Right cardiac atrium (tissue), 5 donors: ENCODE results near the gene SH3GL1. TPM values are rescaled to one million over a fixed set of nuclear protein-coding genes. Genes with fewer than 3 reads are reported as not detected.
A peak's percentile ranks its signal among the peaks of the same experiment; 100 is the strongest.

Experiments
- ATAC-seq, 2 donors: fragments of 200-7000 bp; cut with Tn5 transposase; one replicate each; pipeline versions ENCODE4 v1.8.0 to v1.9.1; 2020; ENCODE audit warnings: moderate library complexity in 2 of 2, mild to moderate bottlenecking in 1 of 2
- DNase-seq, 3 donors: peaks; one replicate each; pipeline ENCODE4 v3.0.0-alpha.2; 2020
- H3K27ac ChIP-seq: one replicate; pipeline ENCODE4 v1.5.1; 2013; ENCODE audit warnings: mild to moderate bottlenecking, low read length, control low read depth, moderate library complexity
- H3K27me3 ChIP-seq: one replicate; pipeline ENCODE4 v1.6.1; 2013; ENCODE audit not compliant: control insufficient read depth, insufficient read depth
- H3K4me1 ChIP-seq: one replicate; pipeline ENCODE4 v1.6.1; 2013; ENCODE audit warnings: low read length; ENCODE audit not compliant: control insufficient read depth, insufficient read depth
- H3K4me3 ChIP-seq: one replicate; pipeline ENCODE4 v1.5.1; 2013; ENCODE audit warnings: low read length, control low read depth
- H3K9me3 ChIP-seq: one replicate; pipeline ENCODE4 v1.6.1; 2013; ENCODE audit warnings: low read length; ENCODE audit not compliant: control insufficient read depth
- WGBS: extraction: QIAGEN DNeasy Blood & Tissue Kit; methylation state at CpG from one replicate; pipeline ENCODE4 v1.1.7; 2013; 5-methylcytosine and 5-hydroxymethylcytosine counted together
- intact Hi-C, 4 donors: fragments of 100-400 bp; cut with DNase I; formaldehyde crosslinking; loops; one replicate each; pipeline versions ENCODE4 v1.11.0 to v1.14.0; 2022 to 2023
- polyA plus RNA-seq: library from polyadenylated mRNA; stranded (reverse); fragments of 200-250 nt; gene quantifications from one replicate; pipeline ENCODE4 v1.2.3, GENCODE V29; 2013
- total RNA-seq, 4 donors: library from RNA; stranded (reverse); fragmentation: NEBNext Ultra II Directional; extraction: Animal tissue kit (Norgen Biotek cat#: 25700); gene quantifications; one replicate each; pipeline ENCODE4 v1.2.1, GENCODE V29; 2021
- donor health status: healthy with polysubstance abuse.
- donor health status: DM: no; HTN: yes; CAD: no.
- donor health status: DM: no; HTN: no; CAD: no.
- donor health status: DM: no; HTN: yes; CAD: no; lungs with severe emphysema.
- donor health status: DM: yes; HTN: yes; CAD: no.

The SH3GL1 gene
- total and polyA plus RNA-seq, 5 donors, result 26.3 to 40.3 (median 30.3) TPM

DNA sequence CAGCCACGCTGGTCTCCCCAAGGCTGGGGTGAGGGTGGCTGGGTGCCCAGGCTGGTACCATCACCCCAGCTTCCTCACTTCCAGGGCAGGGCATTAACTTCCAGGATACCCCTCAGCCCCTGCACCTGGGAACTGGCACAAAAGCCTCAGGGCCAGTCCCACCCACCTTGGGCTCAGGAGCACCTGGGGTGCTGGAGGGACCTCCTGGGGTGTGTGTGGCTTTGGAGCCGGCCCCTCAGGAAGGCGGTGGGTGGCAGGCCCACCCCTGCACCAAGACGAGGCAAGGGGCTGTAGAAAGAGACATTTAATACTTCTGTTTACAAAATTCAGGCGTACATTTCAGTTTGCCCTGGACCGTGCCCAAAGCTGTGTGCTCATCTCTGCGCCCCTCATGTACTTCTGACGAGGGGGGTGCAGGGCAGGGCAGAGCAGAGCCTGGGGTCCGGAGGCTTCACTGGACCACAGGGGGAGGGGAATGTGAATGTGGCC lies 40.2 kb downstream of the SH3GL1 start:
- no peaks in the 10 kb centered on the region for H3K9me3 ChIP-seq
- H3K4me3 ChIP-seq, result no peak overlapping the region
- WGBS, result 82% methylated on average over 9 of the region's 9 CpGs
- no peaks in the 10 kb centered on the region for H3K27me3 ChIP-seq
- intact Hi-C loops, result no loop called here
- no peak for ATAC-seq
- H3K4me1 ChIP-seq, result no peaks in the 10 kb centered on the region
- DNase-seq, result no peak
- no peak overlapping the region for H3K27ac ChIP-seq

DNA sequence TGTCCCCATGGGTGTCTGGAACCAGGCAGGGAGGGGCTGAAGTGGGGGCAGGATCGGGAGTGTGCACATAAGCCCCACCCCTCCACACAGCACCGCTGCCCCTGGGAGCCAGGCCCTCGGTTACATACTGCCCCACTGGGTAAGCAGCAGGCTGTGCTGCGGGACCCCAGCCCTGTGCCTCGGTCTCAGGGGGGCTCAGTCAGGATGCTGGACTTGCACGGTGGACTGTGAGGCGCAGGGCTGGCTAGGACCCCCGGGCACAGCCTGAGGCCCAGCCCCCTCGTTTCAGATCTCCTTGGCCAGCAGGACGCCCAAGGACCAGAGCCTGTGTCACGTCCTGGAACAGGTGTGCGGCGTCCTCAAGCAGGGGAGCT lies 40.7 kb downstream of the SH3GL1 start:
- H3K27ac ChIP-seq, result no peak overlapping the region
- peak in 1 of 3 donors; percentile 61 for DNase-seq
- 77% methylated on average over 13 of the region's 13 CpGs for WGBS
- H3K27me3 ChIP-seq, result no peaks in the 10 kb centered on the region
- no peaks in the 10 kb centered on the region for H3K4me1 ChIP-seq
- no peak for ATAC-seq
- no peaks in the 10 kb centered on the region for H3K9me3 ChIP-seq
- intact Hi-C loops, result loop anchor here in 1 of 4 donors (10.0 kb wide), 1 partner anchor 85 kb away; the partner anchor contains the start of gene SHD
- H3K4me3 ChIP-seq, result no peak overlapping the region

DNA sequence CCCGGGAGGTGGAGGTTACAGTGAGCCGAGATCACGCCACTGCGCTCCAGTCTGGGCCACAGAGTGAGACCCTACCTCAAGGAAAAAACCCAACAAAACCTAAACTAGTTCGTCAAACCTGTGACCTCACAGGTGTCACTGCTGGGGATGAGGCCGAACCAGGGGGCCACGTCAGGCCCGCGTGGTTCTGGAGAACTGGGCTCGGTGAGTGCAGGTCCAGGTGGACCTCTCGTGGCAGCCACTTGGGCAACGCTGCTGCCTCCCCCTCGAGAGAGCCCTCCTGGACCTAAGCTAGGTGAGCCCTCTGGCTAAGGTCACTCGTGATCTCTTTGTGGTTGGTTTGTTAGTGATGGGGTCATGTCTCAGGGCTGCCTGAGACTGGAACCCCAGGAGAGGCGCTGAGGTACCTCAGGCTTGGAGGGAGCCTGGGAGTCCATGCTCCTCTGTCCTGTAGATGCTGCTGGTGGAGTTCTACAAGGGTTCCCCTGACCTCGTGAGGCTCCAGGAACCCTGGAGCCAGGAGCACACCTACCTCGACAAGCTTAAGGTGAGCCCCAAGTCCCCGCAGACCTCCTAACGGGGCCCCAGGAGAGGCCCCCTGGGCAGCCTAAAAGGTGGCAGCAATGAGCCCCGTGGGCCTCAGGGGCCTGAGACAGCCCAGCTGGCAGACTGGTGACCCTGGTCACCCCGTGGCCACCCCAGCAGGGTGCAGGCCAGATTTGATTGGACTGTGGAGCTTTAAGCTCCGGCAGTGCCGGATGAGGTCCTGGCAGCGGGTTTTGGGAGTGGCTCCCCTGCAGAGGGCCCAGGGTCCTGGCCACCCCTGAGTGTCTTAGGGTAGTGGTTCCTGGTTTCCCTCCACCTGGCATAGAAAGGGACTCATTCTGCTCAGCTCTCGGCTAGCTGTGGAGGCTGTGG lies 41.4 kb downstream of the SH3GL1 start:
- DNase-seq (peak in 1 of 3 donors; percentile 36), ATAC-seq (no peak)
- intact Hi-C loops, result loop anchor here in 1 of 4 donors (10.0 kb wide), 1 partner anchor 84 kb away; the partner anchor contains the start of gene SHD
- no peaks in the 10 kb centered on the region for H3K27me3 ChIP-seq
- H3K4me1 ChIP-seq, result no peaks in the 10 kb centered on the region
- no peak overlapping the region for H3K4me3 ChIP-seq
- H3K27ac ChIP-seq, result no peak overlapping the region
- H3K9me3 ChIP-seq, result no peaks in the 10 kb centered on the region
- WGBS, result 85% methylated on average over 25 of the region's 25 CpGs

DNA sequence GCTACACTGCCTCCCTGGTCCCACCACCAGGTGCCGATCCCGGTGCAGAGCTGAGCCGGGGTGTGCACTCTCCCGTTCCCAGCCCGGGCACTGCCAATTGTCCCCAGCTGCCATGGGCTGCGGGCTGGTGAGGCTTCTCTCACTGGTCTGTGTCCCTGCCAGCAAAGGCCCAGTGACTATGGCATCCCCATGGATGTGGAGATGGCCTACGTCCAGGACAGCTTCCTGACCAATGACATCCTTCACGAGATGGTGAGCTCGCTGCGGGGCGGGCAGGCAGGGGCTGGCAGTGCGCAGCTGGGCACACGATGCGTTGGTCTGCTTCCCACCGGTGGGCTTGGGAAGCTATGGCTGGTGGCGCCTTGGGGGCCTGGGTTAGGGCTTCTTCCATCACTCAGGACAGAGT lies 42.4 kb downstream of the SH3GL1 start:
- Histone ChIP-seq H3K9me3 (no peaks in the 10 kb centered on the region), H3K27me3 (no peaks in the 10 kb centered on the region), H3K4me3 (no peak overlapping the region), H3K4me1 (no peaks in the 10 kb centered on the region), H3K27ac (no peak overlapping the region)
- DNase-seq, result no peak
- no peak for ATAC-seq
- 82% methylated on average over 16 of the region's 16 CpGs for WGBS
- intact Hi-C loops, result loop anchor here in 1 of 4 donors (10.0 kb wide), 1 partner anchor 83 kb away; the partner anchor contains the start of gene SHD

DNA sequence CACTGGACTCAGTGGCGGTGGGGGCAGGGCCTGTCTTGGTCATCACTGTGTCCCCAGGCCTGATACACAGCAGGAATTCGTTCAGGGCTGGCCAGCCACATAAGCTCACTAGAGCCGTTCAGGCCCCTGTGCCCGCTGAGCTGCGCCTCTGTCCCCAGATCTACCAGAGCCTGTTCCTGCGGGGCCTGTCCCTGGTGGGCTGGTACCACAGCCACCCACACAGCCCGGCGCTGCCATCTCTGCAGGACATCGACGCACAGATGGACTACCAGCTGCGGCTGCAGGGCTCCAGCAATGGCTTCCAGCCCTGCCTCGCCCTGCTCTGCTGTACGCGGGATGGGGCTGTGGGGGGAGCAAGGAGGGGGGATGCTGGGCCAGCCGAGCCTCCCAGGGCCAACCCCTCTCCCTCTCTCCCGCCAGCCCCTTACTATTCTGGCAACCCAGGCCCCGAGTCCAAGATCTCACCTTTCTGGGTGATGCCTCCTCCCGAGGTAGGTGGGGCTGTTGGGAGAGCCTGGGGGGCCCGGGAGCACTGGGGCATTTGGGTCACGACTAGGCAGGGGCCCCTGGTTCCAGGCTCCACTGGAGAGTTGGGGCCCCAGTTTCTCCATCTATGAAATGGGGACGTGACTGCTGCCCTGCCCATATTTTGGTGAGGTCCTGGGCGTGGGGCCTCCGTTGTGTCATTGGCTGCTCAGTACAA lies 43.1 kb downstream of the SH3GL1 start:
- Histone ChIP-seq H3K27ac (no peak overlapping the region), H3K27me3 (no peaks in the 10 kb centered on the region), H3K4me1 (no peaks in the 10 kb centered on the region), H3K4me3 (no peak overlapping the region), H3K9me3 (no peaks in the 10 kb centered on the region)
- DNase-seq (peak in 1 of 3 donors; percentile 54), ATAC-seq (no peak)
- intact Hi-C loops, result loop anchor here in 1 of 4 donors (10.0 kb wide), 1 partner anchor 82 kb away; the partner anchor contains the start of gene SHD
- 76% methylated on average over 23 of the region's 23 CpGs for WGBS

DNA sequence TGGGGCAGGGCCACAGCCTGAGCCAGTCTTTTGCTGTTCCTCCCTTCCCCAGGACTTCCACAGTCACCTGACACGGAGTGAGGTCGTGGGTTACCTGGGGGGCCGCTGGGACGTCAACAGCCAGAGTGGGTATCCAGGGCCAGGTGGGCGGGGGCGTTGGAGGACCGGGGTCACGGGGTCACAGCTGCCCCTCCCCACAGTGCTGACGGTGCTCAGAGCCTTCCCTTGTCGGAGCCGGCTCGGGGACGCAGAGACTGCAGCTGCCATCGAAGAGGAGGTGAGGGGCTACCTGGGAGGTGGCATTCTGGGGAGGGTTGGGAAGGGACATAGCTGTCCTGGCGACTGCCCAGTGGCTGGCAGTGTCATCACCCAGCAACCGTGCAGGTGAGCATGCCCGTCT lies 45.5 kb downstream of the SH3GL1 start:
- Histone ChIP-seq H3K9me3 (no peaks in the 10 kb centered on the region), H3K27me3 (no peaks in the 10 kb centered on the region), H3K4me1 (no peaks in the 10 kb centered on the region), H3K27ac (no peak overlapping the region), H3K4me3 (no peak overlapping the region)
- no peak for ATAC-seq
- WGBS, result 78% methylated on average over 17 of the region's 17 CpGs
- intact Hi-C loops, result loop anchor here (5.0 to 10.0 kb wide), 2 partner anchors 80 to 88 kb away; partner anchors contain the start of gene SHD (in 1 of the 4)
- peak in 1 of 3 donors; percentile 55 for DNase-seq

DNA sequence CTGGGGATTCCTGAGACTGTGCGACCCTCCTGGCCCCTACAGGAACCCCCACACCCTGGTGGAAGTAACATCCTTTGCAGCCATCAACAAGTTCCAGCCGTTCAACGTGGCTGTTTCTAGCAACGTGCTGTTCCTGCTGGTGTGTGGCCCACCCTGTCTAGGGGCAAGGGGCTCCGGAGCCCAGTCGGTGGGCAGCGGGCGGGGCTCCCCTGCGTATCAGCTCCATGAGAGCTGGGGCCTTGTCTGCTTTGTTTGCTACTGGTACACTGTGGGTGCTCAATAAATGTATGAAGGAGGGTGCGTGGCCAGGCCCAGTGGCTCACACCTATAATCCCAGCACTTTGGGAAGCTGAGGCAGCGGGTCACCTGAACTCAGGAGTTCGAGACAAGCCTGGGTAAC lies 46.1 kb downstream of the SH3GL1 start:
- no peak overlapping the region for H3K27ac ChIP-seq
- ATAC-seq, result no peak
- no peaks in the 10 kb centered on the region for H3K4me1 ChIP-seq
- no peak overlapping the region for H3K4me3 ChIP-seq
- no peaks in the 10 kb centered on the region for H3K9me3 ChIP-seq
- H3K27me3 ChIP-seq, result no peaks in the 10 kb centered on the region
- no peak for DNase-seq
- intact Hi-C loops, result loop anchor here (5.0 to 10.0 kb wide), 2 partner anchors 79 to 87 kb away; partner anchors contain the start of gene SHD (in 1 of the 4)
- WGBS, result 88% methylated on average over 12 of the region's 12 CpGs

DNA sequence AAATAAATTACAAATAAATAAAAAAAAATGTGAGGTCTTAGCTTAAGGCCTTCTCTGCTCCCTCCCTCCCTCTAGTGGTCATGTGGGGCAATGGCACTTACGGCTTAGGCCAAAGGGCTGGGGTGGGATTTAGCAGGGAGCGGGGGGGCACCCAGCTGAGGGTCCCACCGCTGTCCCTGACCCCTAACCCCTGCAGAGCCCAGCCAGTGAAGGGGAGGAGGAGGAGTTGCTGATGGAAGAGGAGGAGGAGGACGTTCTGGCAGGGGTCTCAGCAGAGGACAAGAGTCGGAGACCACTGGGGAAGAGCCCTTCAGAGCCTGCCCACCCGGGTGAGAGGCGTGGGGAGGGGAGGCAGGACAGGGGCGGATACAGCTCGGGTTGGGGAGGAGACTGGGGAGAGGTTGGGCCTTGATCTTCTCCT lies 47.6 kb downstream of the SH3GL1 start:
- peak; percentile 45 to 46 for ATAC-seq
- Histone ChIP-seq H3K4me1 (no peaks in the 10 kb centered on the region), H3K4me3 (no peak overlapping the region), H3K27ac (no peak overlapping the region), H3K9me3 (no peaks in the 10 kb centered on the region), H3K27me3 (no peaks in the 10 kb centered on the region)
- WGBS, result 34% methylated on average over 9 of the region's 9 CpGs
- no peak for DNase-seq
- intact Hi-C loops, result loop anchor here (5.0 to 10.0 kb wide), 2 partner anchors 78 to 85 kb away; partner anchors contain the start of gene SHD (in 1 of the 4)

DNA sequence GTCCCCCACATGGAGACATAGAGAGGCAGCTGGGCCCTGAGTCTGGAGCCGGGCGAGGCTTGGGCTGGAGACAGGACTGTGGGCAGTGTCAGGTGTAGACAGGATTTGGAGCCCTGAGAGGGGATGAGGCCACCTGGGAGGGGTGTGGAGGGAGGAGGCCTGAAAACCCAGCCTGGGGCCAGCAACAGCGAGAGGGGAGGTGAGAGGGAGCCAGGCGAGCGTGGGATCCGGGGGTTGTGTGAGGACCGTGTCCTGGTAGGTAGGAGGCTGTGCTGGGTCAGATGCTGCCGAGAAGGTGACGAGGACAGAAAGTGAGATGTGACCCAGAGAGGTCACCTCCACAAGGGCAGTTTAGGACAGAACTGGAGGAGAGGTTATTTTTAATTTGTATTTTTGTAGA lies 49.6 kb downstream of the SH3GL1 start:
- H3K9me3 ChIP-seq, result no peaks in the 10 kb centered on the region
- intact Hi-C loops, result loop anchor here (5.0 to 10.0 kb wide), 2 partner anchors 76 to 83 kb away; partner anchors contain the start of gene SHD (in 1 of the 4)
- no peak for ATAC-seq

DNA sequence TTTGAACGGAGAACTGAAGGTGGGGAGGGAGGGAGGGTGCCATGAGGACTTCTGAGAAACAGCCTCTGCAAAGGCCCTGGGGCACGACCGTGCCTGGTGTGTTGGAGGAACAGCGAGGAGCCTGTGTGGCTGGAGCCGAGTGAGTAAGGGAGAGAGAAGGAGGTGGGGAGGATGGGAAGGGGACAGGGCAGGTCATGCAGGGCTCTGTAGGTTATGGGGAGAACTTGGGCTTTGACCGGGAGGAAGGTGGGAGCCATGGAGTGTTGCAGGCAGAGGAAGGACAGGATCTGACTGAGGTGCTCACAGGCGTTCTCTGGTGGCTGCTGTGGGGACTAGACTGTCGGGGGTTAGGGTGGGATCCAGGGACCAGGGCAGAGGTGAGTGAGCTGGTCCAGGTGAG lies 50.2 kb downstream of the SH3GL1 start:
- intact Hi-C loops, result loop anchor here (5.0 to 10.0 kb wide), 2 partner anchors 75 to 83 kb away; partner anchors contain the start of gene SHD (in 1 of the 4)
- no peak overlapping the region for H3K4me3 ChIP-seq
- 89% methylated on average over 8 of the region's 8 CpGs for WGBS
- no peaks in the 10 kb centered on the region for H3K4me1 ChIP-seq
- H3K27ac ChIP-seq, result no peak overlapping the region
- no peaks in the 10 kb centered on the region for H3K27me3 ChIP-seq
- H3K9me3 ChIP-seq, result no peaks in the 10 kb centered on the region
- ATAC-seq, result no peak
- no peak for DNase-seq

More for the DNA sequence above, 49.6 kb downstream of the SH3GL1 start:
- Histone ChIP-seq H3K4me1 (no peaks in the 10 kb centered on the region), H3K4me3 (no peak overlapping the region), H3K27me3 (no peaks in the 10 kb centered on the region), H3K27ac (no peak overlapping the region)
- no peak for DNase-seq
- 94% methylated on average over 9 of the region's 9 CpGs for WGBS
